Adipocyte (in vitro differentiated cells): ENCODE results near the gene CARD8.

ENCODE experiments used
- DNase-seq: peaks from one replicate; pipeline ENCODE4 v3.0.0-alpha.2; 2015; ENCODE audit warnings: low read depth
- H3K27me3 ChIP-seq: replicated peaks from 2 replicates; pipeline ENCODE4 v1.7.0; 2013; ENCODE audit warnings: mild to moderate bottlenecking, low read length, moderate library complexity; ENCODE audit not compliant: control insufficient read depth, insufficient read depth
- H3K36me3 ChIP-seq: 2 replicates; pipeline ENCODE4 v1.7.0; 2013; ENCODE audit warnings: low read length, mild to moderate bottlenecking, moderate library complexity; ENCODE audit not compliant: control insufficient read depth, insufficient read depth, severe bottlenecking
- H3K4me1 ChIP-seq: 2 replicates; pipeline ENCODE4 v1.7.0; 2013; ENCODE audit warnings: mild to moderate bottlenecking, low read length, moderate library complexity; ENCODE audit not compliant: control insufficient read depth, insufficient read depth
- H3K4me3 ChIP-seq: 2 replicates; pipeline ENCODE4 v1.7.0; 2013; ENCODE audit warnings: mild to moderate bottlenecking, low read length, moderate library complexity
- H3K9ac ChIP-seq: 2 replicates; pipeline ENCODE4 v1.7.0; 2013; ENCODE audit warnings: mild to moderate bottlenecking, low read length, moderate library complexity
- H3K9me3 ChIP-seq: 2 replicates; pipeline ENCODE4 v1.7.0; 2013; ENCODE audit warnings: mild to moderate bottlenecking, low read length, moderate library complexity; ENCODE audit not compliant: control insufficient read depth

The CARD8 gene

GRCh38 chr19:48190288-48190884, 65.3 kb downstream of the CARD8 start:
- Histone ChIP-seq H3K4me1 (no peaks in the 10 kb centered on the region), H3K9me3 (no peaks in the 10 kb centered on the region), H3K27me3 (no peaks in the 10 kb centered on the region), H3K9ac (no peak overlapping the region), H3K4me3 (no peak overlapping the region), H3K36me3 (no peaks in the 10 kb centered on the region)
- no peak for DNase-seq

GRCh38 chr19:48186541-48186991, 69.1 kb downstream of the CARD8 start:
- DNase-seq, result no peak
- no peak overlapping the region for H3K9ac ChIP-seq
- H3K27me3 ChIP-seq, result no peaks in the 10 kb centered on the region
- H3K36me3 ChIP-seq, result no peaks in the 10 kb centered on the region
- peaks cover 5% of the 10 kb centered on the region for H3K9me3 ChIP-seq
- H3K4me3 ChIP-seq, result no peak overlapping the region
- no peaks in the 10 kb centered on the region for H3K4me1 ChIP-seq

GRCh38 chr19:48186015-48186414, 69.7 kb downstream of the CARD8 start:
- Histone ChIP-seq H3K4me1 (no peaks in the 10 kb centered on the region), H3K4me3 (no peak overlapping the region), H3K27me3 (no peaks in the 10 kb centered on the region), H3K9me3 (peaks cover 11% of the 10 kb centered on the region), H3K36me3 (no peaks in the 10 kb centered on the region), H3K9ac (no peak overlapping the region)
- DNase-seq, result no peak

- Histone ChIP-seq H3K27me3 (no peaks in the 10 kb centered on the region), H3K4me1 (no peaks in the 10 kb centered on the region), H3K36me3 (no peaks in the 10 kb centered on the region), H3K9me3 (peaks cover 11% of the 10 kb centered on the region), H3K9ac (no peak overlapping the region), H3K4me3 (no peak overlapping the region)
- no peak for DNase-seq
Observed at GRCh38 chr19:48183356-48183755, 72.4 kb downstream of the CARD8 start.

GRCh38 chr19:48182434-48182833, 73.3 kb downstream of the CARD8 start:
- H3K9me3 ChIP-seq, result peaks cover 11% of the 10 kb centered on the region
- H3K27me3 ChIP-seq, result no peaks in the 10 kb centered on the region
- no peaks in the 10 kb centered on the region for H3K36me3 ChIP-seq
- no peak overlapping the region for H3K9ac ChIP-seq
- DNase-seq, result no peak
- H3K4me3 ChIP-seq, result no peak overlapping the region
- H3K4me1 ChIP-seq, result no peaks in the 10 kb centered on the region

- no peaks in the 10 kb centered on the region for H3K36me3 ChIP-seq
- H3K4me3 ChIP-seq, result no peak overlapping the region
- peaks cover 11% of the 10 kb centered on the region for H3K9me3 ChIP-seq
- H3K27me3 ChIP-seq, result no peaks in the 10 kb centered on the region
- no peak overlapping the region for H3K9ac ChIP-seq
- H3K4me1 ChIP-seq, result no peaks in the 10 kb centered on the region
- DNase-seq, result no peak
Observed at GRCh38 chr19:48181505-48181904, 74.2 kb downstream of the CARD8 start.

- Histone ChIP-seq H3K9me3 (peaks cover 2% of the 10 kb centered on the region), H3K4me1 (peaks cover 3% of the 10 kb centered on the region), H3K36me3 (peaks cover 7% of the 10 kb centered on the region)
Observed at GRCh38 chr19:48176226-48176625, 79.5 kb downstream of the CARD8 start.

GRCh38 chr19:48175578-48175977, 80.1 kb downstream of the CARD8 start:
- Histone ChIP-seq H3K9ac (no peak overlapping the region), H3K27me3 (no peaks in the 10 kb centered on the region), H3K4me3 (no peak overlapping the region), H3K9me3 (no peaks in the 10 kb centered on the region), H3K4me1 (peaks cover 7% of the 10 kb centered on the region), H3K36me3 (peaks cover 7% of the 10 kb centered on the region)
- DNase-seq, result no peak

More at GRCh38 chr19:48176226-48176625, 79.5 kb downstream of the CARD8 start:
- H3K9ac ChIP-seq, result no peak overlapping the region
- H3K27me3 ChIP-seq, result no peaks in the 10 kb centered on the region
- no peak for DNase-seq
- no peak overlapping the region for H3K4me3 ChIP-seq

- no peak for DNase-seq
- H3K4me1 ChIP-seq, result peaks cover 7% of the 10 kb centered on the region
Observed at GRCh38 chr19:48174445-48175030, 81.2 kb downstream of the CARD8 start.

GRCh38 chr19:48171710-48172109, 84.0 kb downstream of the CARD8 start:
- H3K27me3 ChIP-seq, result no peaks in the 10 kb centered on the region
- no peak overlapping the region for H3K9ac ChIP-seq
- H3K36me3 ChIP-seq, result peaks cover 7% of the 10 kb centered on the region
- peaks cover 7% of the 10 kb centered on the region for H3K4me1 ChIP-seq
- DNase-seq, result no peak
- H3K4me3 ChIP-seq, result peak overlapping the region; percentile 86
- no peaks in the 10 kb centered on the region for H3K9me3 ChIP-seq

More at GRCh38 chr19:48174445-48175030, 81.2 kb downstream of the CARD8 start:
- H3K9me3 ChIP-seq, result no peaks in the 10 kb centered on the region
- no peak overlapping the region for H3K9ac ChIP-seq
- no peaks in the 10 kb centered on the region for H3K27me3 ChIP-seq
- peaks cover 7% of the 10 kb centered on the region for H3K36me3 ChIP-seq
- no peak overlapping the region for H3K4me3 ChIP-seq

GRCh38 chr19:48170817-48171347, 84.8 kb downstream of the CARD8 start:
- peak overlapping the region; percentile 86 for H3K4me3 ChIP-seq
- DNase-seq, result no peak
- no peaks in the 10 kb centered on the region for H3K27me3 ChIP-seq
- peaks cover 7% of the 10 kb centered on the region for H3K36me3 ChIP-seq
- H3K4me1 ChIP-seq, result peaks cover 7% of the 10 kb centered on the region
- peak overlapping the region; percentile 95 for H3K9ac ChIP-seq
- no peaks in the 10 kb centered on the region for H3K9me3 ChIP-seq
